DOHH2 (cell line): Measurements from ENCODE around the gene CES3.

ENCODE experiments used
- CTCF ChIP-seq: fragments of 200-600 bp; sonication (generic); IDR thresholded peaks from one replicate; pipeline ENCODE4 v1.5.1; 2014; ENCODE audit warnings: antibody characterized with exemption, mild to moderate bottlenecking, low read depth, low read length; ENCODE audit not compliant: poor library complexity, severe bottlenecking
- EZH2phosphoT487 ChIP-seq: fragments of 200-600 bp; sonication (generic); IDR thresholded peaks from 2 replicates; pipeline ENCODE4 v1.6.1; 2017; ENCODE audit warnings: borderline replicate concordance, mild to moderate bottlenecking, antibody characterized with exemption, low read length, moderate library complexity, mixed read lengths

DNA sequence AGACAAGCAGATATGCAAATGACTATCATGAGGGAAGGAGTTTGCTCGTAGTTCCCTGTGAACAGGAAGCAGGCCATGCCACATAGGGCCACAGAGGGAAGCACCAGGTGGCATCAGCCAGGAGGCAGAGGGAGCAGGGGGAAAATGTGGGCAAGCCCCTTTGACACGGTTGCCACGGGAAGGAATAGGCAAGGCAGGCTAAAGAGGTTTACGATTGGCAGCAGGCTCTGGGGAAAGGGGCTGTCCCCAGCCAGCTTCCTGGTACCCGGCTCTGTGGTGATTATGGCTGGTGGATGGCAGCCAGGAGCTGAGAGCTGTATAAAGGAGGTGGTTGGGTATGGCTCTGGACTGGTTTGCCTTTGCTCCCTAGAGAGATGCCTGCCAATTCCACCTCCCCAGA, 848 bp downstream of the CES3 start:
- TF ChIP-seq CTCF (no peak), EZH2phosphoT487 (no peak)
